HepG2 (cell line): ENCODE results near the gene MEF2D. TPM values are rescaled to one million over a fixed set of nuclear protein-coding genes. Genes with fewer than 3 reads are reported as not detected.

Source experiments
- FOXK1 ChIP-seq: sonication (generic); formaldehyde crosslinking; IDR thresholded peaks from 2 replicates; pipeline ENCODE4 v1.4.0; 2020; ENCODE audit warnings: low read depth, missing genetic modification reagents, borderline replicate concordance
- GLI4 ChIP-seq: sonication (generic); formaldehyde crosslinking; IDR thresholded peaks from 2 replicates; pipeline ENCODE4 v1.5.1; 2020; ENCODE audit warnings: missing genetic modification reagents, mild to moderate bottlenecking, moderate library complexity, borderline replicate concordance
- HDAC6 ChIP-seq: fragments of 200-600 bp; sonication (generic); IDR thresholded peaks from 2 replicates; pipeline ENCODE4 v1.7.0; 2017; ENCODE audit warnings: mild to moderate bottlenecking, antibody characterized with exemption, low read length, low read depth
- KDM4B ChIP-seq: sonication (generic); formaldehyde crosslinking; IDR thresholded peaks from 2 replicates; pipeline ENCODE4 v1.4.0; 2020; ENCODE audit warnings: missing genetic modification reagents
- SETDB1 ChIP-seq: sonication (generic); formaldehyde crosslinking; IDR thresholded peaks from 2 replicates; pipeline ENCODE4 v1.5.1; 2020; ENCODE audit warnings: missing genetic modification reagents, mild to moderate bottlenecking, borderline replicate concordance
- TGIF2 ChIP-seq: IDR thresholded peaks from 2 replicates; pipeline ENCODE4 v1.6.1; 2016; ENCODE audit warnings: control low read depth, missing compliant biosample characterization
- TSC22D2 ChIP-seq: sonication (generic); formaldehyde crosslinking; IDR thresholded peaks from 2 replicates; pipeline ENCODE4 v1.5.1; 2020; ENCODE audit warnings: missing genetic modification reagents, mild to moderate bottlenecking, borderline replicate concordance
- ZFYVE20 ChIP-seq: sonication (generic); formaldehyde crosslinking; IDR thresholded peaks from 2 replicates; pipeline ENCODE4 v1.8.0; 2023; ENCODE audit warnings: low read depth, mild to moderate bottlenecking, moderate library complexity, missing genetic modification reagents, borderline replicate concordance
- polyA plus RNA-seq, 8 experiments: library from polyadenylated mRNA; depleted of rRNA in 3 of 8; stranded (reverse) in 7 of 8; unstranded in 1 of 8; fragments of >200 nt; fragmentation: Illumina TruSeq in 4 of 8; extraction: Trizol in 4 of 8; gene quantifications; 2 replicates each; pipeline versions ENCODE4 v1.2.1 to v1.2.3, GENCODE V29; 2011 to 2016; ENCODE audit warnings: low read depth in 4 of 8, missing spikeins in 1 of 8, mixed read lengths in 1 of 8; ENCODE audit not compliant: insufficient read depth in 1 of 8
- total RNA-seq, 5 experiments: library from RNA; depleted of rRNA; stranded (reverse); fragments of >200 nt; fragmentation: Illumina TruSeq; extraction: Trizol; gene quantifications; 2 replicates each; pipeline ENCODE4 v1.2.3, GENCODE V29; 2016; ENCODE audit warnings: low read depth in 1 of 5
- TF ChIP-seq, protein P1 (sequence below): sonication (generic); formaldehyde crosslinking; IDR thresholded peaks from 2 replicates; pipeline ENCODE4 v1.9.0; 2022; ENCODE audit warnings: missing genetic modification reagents, mild to moderate bottlenecking, borderline replicate concordance
- TF ChIP-seq, protein P2 (sequence below): sonication (generic); formaldehyde crosslinking; IDR thresholded peaks from 2 replicates; pipeline ENCODE4 v1.5.0; 2020; ENCODE audit warnings: mild to moderate bottlenecking, missing genetic modification reagents
- TF ChIP-seq, protein P3 (sequence below): sonication (generic); formaldehyde crosslinking; IDR thresholded peaks from 2 replicates; pipeline ENCODE4 v1.4.0; 2020; ENCODE audit warnings: missing genetic modification reagents, borderline replicate concordance
- TF ChIP-seq, protein P4 (sequence below): sonication (generic); formaldehyde crosslinking; IDR thresholded peaks from 2 replicates; pipeline ENCODE4 v1.8.0; 2022; ENCODE audit warnings: mild to moderate bottlenecking, missing genetic modification reagents, borderline replicate concordance
- TF ChIP-seq, protein P5 (sequence below): sonication (generic); formaldehyde crosslinking; IDR thresholded peaks from 2 replicates; pipeline ENCODE4 v1.9.0; 2021; ENCODE audit warnings: mild to moderate bottlenecking, missing genetic modification reagents

The MEF2D gene
- total and polyA plus RNA-seq, 2 of the 13 experiments (the other 11 are each of a cell fraction or from before 2014, with no cell fraction given), result 1.6 to 3.9 TPM

DNA sequence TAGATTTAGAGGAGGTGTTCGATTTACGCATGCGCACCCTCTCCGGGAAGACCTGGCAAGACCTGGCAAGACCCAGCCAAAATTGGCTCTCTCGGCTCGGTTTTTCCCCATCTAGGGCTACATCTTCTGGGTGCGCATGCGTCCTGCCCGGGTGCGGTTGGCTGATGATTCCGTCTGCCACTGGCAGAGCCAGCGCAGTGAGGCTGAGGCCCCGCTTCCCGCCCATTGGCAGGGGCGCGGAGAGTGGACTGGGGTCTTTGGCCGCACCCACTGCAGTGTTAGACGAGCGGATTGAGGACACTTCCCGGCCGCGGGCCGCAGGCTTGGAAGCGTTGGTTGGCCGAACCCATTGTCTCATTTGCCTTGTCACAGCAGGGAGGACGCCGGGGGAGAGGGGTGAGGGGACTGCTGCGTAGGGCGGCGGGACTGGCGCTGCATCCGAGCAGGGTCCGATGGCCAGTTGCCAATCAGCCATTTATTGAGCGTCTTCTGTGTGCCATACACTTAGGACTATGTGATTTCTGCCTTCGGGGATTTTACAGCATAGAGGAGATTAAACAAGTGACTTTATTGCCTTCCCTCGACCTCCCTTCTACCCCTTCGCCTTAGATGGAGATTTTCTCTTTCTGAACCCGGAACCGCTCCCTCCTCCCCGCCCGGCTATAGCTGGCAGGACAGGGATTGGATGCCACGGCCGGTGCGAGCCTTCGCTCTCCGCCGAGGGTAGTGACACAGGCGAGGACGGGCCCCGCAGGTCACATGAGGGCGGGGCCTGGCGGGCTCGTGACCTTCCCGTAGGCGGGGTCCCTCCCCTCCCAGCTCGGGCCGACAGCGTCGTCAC lies 43.7 kb downstream of the MEF2D start (continued):
- 0 out of 2 replicates have a peak, but pooled peaks have one; percentile 15 for TF ChIP-seq TSC22D2 (CRISPR knock-in tag)
- no peak for TF ChIP-seq ZFYVE20 (CRISPR knock-in tag)
- TF ChIP-seq, protein P1, sequence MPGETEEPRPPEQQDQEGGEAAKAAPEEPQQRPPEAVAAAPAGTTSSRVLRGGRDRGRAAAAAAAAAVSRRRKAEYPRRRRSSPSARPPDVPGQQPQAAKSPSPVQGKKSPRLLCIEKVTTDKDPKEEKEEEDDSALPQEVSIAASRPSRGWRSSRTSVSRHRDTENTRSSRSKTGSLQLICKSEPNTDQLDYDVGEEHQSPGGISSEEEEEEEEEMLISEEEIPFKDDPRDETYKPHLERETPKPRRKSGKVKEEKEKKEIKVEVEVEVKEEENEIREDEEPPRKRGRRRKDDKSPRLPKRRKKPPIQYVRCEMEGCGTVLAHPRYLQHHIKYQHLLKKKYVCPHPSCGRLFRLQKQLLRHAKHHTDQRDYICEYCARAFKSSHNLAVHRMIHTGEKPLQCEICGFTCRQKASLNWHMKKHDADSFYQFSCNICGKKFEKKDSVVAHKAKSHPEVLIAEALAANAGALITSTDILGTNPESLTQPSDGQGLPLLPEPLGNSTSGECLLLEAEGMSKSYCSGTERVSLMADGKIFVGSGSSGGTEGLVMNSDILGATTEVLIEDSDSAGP (CRISPR knock-in tag), result peak; percentile 95
- TF ChIP-seq TGIF2, result no peak
- TF ChIP-seq GLI4, result no peak; the same call in 1 of the 2 replicates
- no peak for TF ChIP-seq HDAC6
- TF ChIP-seq KDM4B (CRISPR knock-in tag), result no peak; the same call in 1 of the 2 replicates
- TF ChIP-seq, protein P2, sequence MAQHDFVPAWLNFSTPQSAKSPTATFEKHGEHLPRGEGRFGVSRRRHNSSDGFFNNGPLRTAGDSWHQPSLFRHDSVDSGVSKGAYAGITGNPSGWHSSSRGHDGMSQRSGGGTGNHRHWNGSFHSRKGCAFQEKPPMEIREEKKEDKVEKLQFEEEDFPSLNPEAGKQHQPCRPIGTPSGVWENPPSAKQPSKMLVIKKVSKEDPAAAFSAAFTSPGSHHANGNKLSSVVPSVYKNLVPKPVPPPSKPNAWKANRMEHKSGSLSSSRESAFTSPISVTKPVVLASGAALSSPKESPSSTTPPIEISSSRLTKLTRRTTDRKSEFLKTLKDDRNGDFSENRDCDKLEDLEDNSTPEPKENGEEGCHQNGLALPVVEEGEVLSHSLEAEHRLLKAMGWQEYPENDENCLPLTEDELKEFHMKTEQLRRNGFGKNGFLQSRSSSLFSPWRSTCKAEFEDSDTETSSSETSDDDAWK (CRISPR knock-in tag), result no peak
- TF ChIP-seq SETDB1, result no peak
- TF ChIP-seq, protein P3, sequence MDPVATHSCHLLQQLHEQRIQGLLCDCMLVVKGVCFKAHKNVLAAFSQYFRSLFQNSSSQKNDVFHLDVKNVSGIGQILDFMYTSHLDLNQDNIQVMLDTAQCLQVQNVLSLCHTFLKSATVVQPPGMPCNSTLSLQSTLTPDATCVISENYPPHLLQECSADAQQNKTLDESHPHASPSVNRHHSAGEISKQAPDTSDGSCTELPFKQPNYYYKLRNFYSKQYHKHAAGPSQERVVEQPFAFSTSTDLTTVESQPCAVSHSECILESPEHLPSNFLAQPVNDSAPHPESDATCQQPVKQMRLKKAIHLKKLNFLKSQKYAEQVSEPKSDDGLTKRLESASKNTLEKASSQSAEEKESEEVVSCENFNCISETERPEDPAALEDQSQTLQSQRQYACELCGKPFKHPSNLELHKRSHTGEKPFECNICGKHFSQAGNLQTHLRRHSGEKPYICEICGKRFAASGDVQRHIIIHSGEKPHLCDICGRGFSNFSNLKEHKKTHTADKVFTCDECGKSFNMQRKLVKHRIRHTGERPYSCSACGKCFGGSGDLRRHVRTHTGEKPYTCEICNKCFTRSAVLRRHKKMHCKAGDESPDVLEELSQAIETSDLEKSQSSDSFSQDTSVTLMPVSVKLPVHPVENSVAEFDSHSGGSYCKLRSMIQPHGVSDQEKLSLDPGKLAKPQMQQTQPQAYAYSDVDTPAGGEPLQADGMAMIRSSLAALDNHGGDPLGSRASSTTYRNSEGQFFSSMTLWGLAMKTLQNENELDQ (CRISPR knock-in tag), result no peak
- TF ChIP-seq, protein P4, sequence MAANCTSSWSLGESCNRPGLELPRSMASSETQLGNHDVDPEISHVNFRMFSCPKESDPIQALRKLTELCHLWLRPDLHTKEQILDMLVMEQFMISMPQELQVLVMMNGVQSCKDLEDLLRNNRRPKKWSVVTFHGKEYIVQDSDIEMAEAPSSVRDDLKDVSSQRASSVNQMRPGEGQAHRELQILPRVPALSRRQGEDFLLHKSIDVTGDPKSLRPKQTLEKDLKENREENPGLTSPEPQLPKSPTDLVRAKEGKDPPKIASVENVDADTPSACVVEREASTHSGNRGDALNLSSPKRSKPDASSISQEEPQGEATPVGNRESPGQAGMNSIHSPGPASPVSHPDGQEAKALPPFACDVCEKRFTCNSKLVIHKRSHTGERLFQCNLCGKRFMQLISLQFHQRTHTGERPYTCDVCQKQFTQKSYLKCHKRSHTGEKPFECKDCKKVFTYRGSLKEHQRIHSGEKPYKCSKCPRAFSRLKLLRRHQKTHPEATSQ (CRISPR knock-in tag), result 0 out of 2 replicates have a peak, but pooled peaks have one; percentile 63
- TF ChIP-seq, protein P5, sequence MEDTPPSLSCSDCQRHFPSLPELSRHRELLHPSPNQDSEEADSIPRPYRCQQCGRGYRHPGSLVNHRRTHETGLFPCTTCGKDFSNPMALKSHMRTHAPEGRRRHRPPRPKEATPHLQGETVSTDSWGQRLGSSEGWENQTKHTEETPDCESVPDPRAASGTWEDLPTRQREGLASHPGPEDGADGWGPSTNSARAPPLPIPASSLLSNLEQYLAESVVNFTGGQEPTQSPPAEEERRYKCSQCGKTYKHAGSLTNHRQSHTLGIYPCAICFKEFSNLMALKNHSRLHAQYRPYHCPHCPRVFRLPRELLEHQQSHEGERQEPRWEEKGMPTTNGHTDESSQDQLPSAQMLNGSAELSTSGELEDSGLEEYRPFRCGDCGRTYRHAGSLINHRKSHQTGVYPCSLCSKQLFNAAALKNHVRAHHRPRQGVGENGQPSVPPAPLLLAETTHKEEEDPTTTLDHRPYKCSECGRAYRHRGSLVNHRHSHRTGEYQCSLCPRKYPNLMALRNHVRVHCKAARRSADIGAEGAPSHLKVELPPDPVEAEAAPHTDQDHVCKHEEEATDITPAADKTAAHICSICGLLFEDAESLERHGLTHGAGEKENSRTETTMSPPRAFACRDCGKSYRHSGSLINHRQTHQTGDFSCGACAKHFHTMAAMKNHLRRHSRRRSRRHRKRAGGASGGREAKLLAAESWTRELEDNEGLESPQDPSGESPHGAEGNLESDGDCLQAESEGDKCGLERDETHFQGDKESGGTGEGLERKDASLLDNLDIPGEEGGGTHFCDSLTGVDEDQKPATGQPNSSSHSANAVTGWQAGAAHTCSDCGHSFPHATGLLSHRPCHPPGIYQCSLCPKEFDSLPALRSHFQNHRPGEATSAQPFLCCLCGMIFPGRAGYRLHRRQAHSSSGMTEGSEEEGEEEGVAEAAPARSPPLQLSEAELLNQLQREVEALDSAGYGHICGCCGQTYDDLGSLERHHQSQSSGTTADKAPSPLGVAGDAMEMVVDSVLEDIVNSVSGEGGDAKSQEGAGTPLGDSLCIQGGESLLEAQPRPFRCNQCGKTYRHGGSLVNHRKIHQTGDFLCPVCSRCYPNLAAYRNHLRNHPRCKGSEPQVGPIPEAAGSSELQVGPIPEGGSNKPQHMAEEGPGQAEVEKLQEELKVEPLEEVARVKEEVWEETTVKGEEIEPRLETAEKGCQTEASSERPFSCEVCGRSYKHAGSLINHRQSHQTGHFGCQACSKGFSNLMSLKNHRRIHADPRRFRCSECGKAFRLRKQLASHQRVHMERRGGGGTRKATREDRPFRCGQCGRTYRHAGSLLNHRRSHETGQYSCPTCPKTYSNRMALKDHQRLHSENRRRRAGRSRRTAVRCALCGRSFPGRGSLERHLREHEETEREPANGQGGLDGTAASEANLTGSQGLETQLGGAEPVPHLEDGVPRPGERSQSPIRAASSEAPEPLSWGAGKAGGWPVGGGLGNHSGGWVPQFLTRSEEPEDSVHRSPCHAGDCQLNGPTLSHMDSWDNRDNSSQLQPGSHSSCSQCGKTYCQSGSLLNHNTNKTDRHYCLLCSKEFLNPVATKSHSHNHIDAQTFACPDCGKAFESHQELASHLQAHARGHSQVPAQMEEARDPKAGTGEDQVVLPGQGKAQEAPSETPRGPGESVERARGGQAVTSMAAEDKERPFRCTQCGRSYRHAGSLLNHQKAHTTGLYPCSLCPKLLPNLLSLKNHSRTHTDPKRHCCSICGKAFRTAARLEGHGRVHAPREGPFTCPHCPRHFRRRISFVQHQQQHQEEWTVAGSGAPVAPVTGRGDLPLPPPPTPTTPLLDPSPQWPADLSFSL (CRISPR knock-in tag), result 0 out of 2 replicates have a peak, but pooled peaks have one; percentile 51
- peak; percentile 58; the same call in 1 of the 2 replicates for TF ChIP-seq FOXK1 (CRISPR knock-in tag)
